A549 (cell line): ENCODE measurements around the gene RHBDL1. TPM values are rescaled to one million over a fixed set of nuclear protein-coding genes. Genes with fewer than 3 reads are reported as not detected.

Experiments used
- ATAC-seq, 2 experiments: fragments of 200-7000 bp in 1 of 2; fragments of >200 bp in 1 of 2; cut with Nextera tagmentation in 1 of 2; cut with Tn5 transposase in 1 of 2; 3 replicates each; pipeline versions ENCODE4 v1.8.0 to v1.9.1; 2018 to 2020; ENCODE audit warnings: mild to moderate bottlenecking in 1 of 2, moderate library complexity in 1 of 2
- CTCF ChIA-PET: fragments of 300-600 bp; sonication (Branson Sonifier 250); formaldehyde crosslinking; extraction: SDS; loops from one replicate; lab custom pipeline; 2021; ENCODE audit warnings: antibody characterized with exemption, inconsistent platforms; lab: Yijun Ruan, JAX
- POLR2A ChIA-PET: fragments of 350-600 bp; formaldehyde crosslinking; extraction: SDS; loops from one replicate; lab custom pipeline; 2021; ENCODE audit warnings: antibody characterized with exemption, inconsistent platforms; lab: Yijun Ruan, JAX
- DNase-seq, 2 experiments: peaks; one replicate each; pipeline versions ENCODE4 v3.0.0 to v3.0.0-alpha.2; 2011 to 2016; ENCODE audit warnings: low read depth in 1 of 2, low spot score in 1 of 2
- FAIRE-seq: peaks from 2 replicates; lab custom pipeline; 2011; peaks lifted over from hg19 to GRCh38; lab: Jason Lieb, UNC
- H3K27ac ChIP-seq, 2 experiments: fragments of >200 bp; sonication (Bioruptor Twin); formaldehyde crosslinking; 3 replicates each; pipeline ENCODE4 v1.5.1; 2016 to 2017
- H3K4me1 ChIP-seq: fragments of >200 bp; sonication (Bioruptor Twin); formaldehyde crosslinking; 3 replicates; pipeline ENCODE4 v1.6.1; 2016
- H3K4me2 ChIP-seq: fragments of >200 bp; sonication (Bioruptor Twin); formaldehyde crosslinking; 3 replicates; pipeline ENCODE4 v1.6.1; 2016
- H3K4me3 ChIP-seq: fragments of >200 bp; sonication (Bioruptor Twin); formaldehyde crosslinking; 3 replicates; pipeline ENCODE4 v1.5.1; 2016
- H3K9me3 ChIP-seq: fragments of >200 bp; sonication (Bioruptor Twin); formaldehyde crosslinking; 3 replicates; pipeline ENCODE4 v1.6.1; 2016
- CHD2 ChIP-seq: fragments of 150-350 bp; IDR thresholded peaks from 2 replicates; pipeline ENCODE4 v1.6.1; 2014; ENCODE audit warnings: low read length; ENCODE audit not compliant: partially characterized antibody
- CTCF ChIP-seq: fragments of >200 bp; sonication (Bioruptor Twin); formaldehyde crosslinking; IDR thresholded peaks from 3 replicates; pipeline ENCODE4 v1.5.1; 2016
- E2F6 ChIP-seq: IDR thresholded peaks from 2 replicates; pipeline ENCODE4 v1.6.1; 2012; ENCODE audit warnings: low read depth, borderline replicate concordance
- FOSL2 ChIP-seq, 2 experiments: fragments of 450-650 bp in 1 of 2; fragments of >200 bp in 1 of 2; sonication (Bioruptor Twin) in 1 of 2; formaldehyde crosslinking; IDR thresholded peaks; 2 replicates each; pipeline versions ENCODE4 v1.5.0 to v1.6.1; 2016 to 2020; ENCODE audit warnings: mild to moderate bottlenecking in 1 of 2, moderate library complexity in 1 of 2
- GATA3 ChIP-seq: IDR thresholded peaks from 2 replicates; pipeline ENCODE4 v1.6.1; 2012; ENCODE audit warnings: borderline replicate concordance
- HDAC2 ChIP-seq: fragments of 200-600 bp; sonication (generic); IDR thresholded peaks from 2 replicates; pipeline ENCODE4 v1.6.1; 2016
- HEYL ChIP-seq: fragments of 250-450 bp; sonication (Bioruptor Pico); IDR thresholded peaks from 2 replicates; pipeline ENCODE4 v1.8.0; 2021; ENCODE audit warnings: mild to moderate bottlenecking, moderate library complexity
- JUN ChIP-seq, 2 experiments: fragments of >200 bp; sonication (Bioruptor Twin); formaldehyde crosslinking; IDR thresholded peaks; 2 replicates in 1 of 2; 3 replicates in 1 of 2; pipeline ENCODE4 v1.6.1; 2016 to 2017
- KDM1A ChIP-seq: fragments of 200-600 bp; sonication (generic); IDR thresholded peaks from 2 replicates; pipeline ENCODE4 v1.6.1; 2016; ENCODE audit warnings: low read depth, mild to moderate bottlenecking
- KDM5A ChIP-seq: fragments of 200-600 bp; sonication (generic); IDR thresholded peaks from 2 replicates; pipeline ENCODE4 v1.6.1; 2016; ENCODE audit warnings: antibody characterized with exemption, mild to moderate bottlenecking
- MAX ChIP-seq: IDR thresholded peaks from 2 replicates; pipeline ENCODE4 v1.6.1; 2012
- MYC ChIP-seq: IDR thresholded peaks from 2 replicates; pipeline ENCODE4 v1.6.1; 2012; ENCODE audit warnings: mild to moderate bottlenecking, inconsistent platforms, low read length, improper control_type of control experiment, borderline replicate concordance
- NR3C1 ChIP-seq: fragments of >200 bp; sonication (Bioruptor Twin); formaldehyde crosslinking; IDR thresholded peaks from 3 replicates; pipeline ENCODE4 v1.6.1; 2017
- PBX3 ChIP-seq: IDR thresholded peaks from 2 replicates; pipeline ENCODE4 v1.6.1; 2012
- PHF8 ChIP-seq: fragments of 200-600 bp; sonication (generic); IDR thresholded peaks from 2 replicates; pipeline ENCODE4 v1.6.1; 2016; ENCODE audit warnings: low read depth, mild to moderate bottlenecking, antibody characterized with exemption, moderate library complexity, borderline replicate concordance
- REST ChIP-seq: fragments of 200-600 bp; sonication (generic); IDR thresholded peaks from 2 replicates; pipeline ENCODE4 v1.6.1; 2016; ENCODE audit warnings: antibody characterized with exemption, mild to moderate bottlenecking, moderate library complexity
- RNF2 ChIP-seq: fragments of 200-600 bp; sonication (generic); IDR thresholded peaks from 2 replicates; pipeline ENCODE4 v1.6.1; 2016; ENCODE audit warnings: low read depth, mild to moderate bottlenecking, antibody characterized with exemption, moderate library complexity, borderline replicate concordance
- whole genome bisulfite sequencing: methylation state at CpG from one replicate; pipeline ENCODE4 v1.1.6; 2017; ENCODE audit errors: missing lambda C conversion rate; 5-methylcytosine and 5-hydroxymethylcytosine counted together
- polyA plus RNA-seq, 4 experiments: library from polyadenylated mRNA; depleted of rRNA in 3 of 4; stranded (reverse); fragments of >200 nt; fragmentation: RNase III in 1 of 4; extraction: RNeasy Plus Mini Kit Qiagen cat#74134 plus additional on column Dnase treatment in 1 of 4; gene quantifications; 2 replicates in 3 of 4; 3 replicates in 1 of 4; pipeline ENCODE4 v1.2.3, GENCODE V29; 2011 to 2017

RHBDL1 gene
- polyA plus RNA-seq, 2 of the 4 experiments (the other 2 are of a cell fraction): 0.56 to 1.4 TPM

GRCh38 chr16:714558-715476, 39.3 kb downstream of the RHBDL1 start, which contains the start of gene METRN (continued):
- TF ChIP-seq CTCF (no peak), FOSL2 (IDR thresholded peaks at IDR 0.05) (no peak), FOSL2 (CRISPR knock-in tag; IDR thresholded peaks at IDR 0.05) (no peak), MAX (peak; percentile 80), CHD2 (no peak)

GRCh38 chr16:715477-716199, 40.2 kb downstream of the RHBDL1 start:
- CTCF ChIA-PET: interaction anchor here (0.7 to 25.1 kb wide), 17 partner anchors 8 to 434 kb away, joined by 3 to 656 read pairs (median 5); partner anchors contain the start of genes ANTKMT, CCDC78, CHTF18 and CIAO3
- Histone ChIP-seq H3K27ac (peak overlapping the region; percentile 80 to 99), H3K9me3 (no peaks in the 10 kb centered on the region), H3K4me2 (peak overlapping the region; percentile 94), H3K4me1 (peaks cover 79% of the 10 kb centered on the region), H3K4me3 (peak overlapping the region; percentile 64)
- ATAC-seq (peak in 1 of 2 experiments; percentile 23; a peak in 4 of 6 replicates), DNase-seq (peak in 1 of 2 experiments; percentile 61), FAIRE-seq (no peak)
- TF ChIP-seq MAX (peak; percentile 37; the same call in 1 of the 2 replicates), PBX3 (peak; percentile 29; the same call in 1 of the 2 replicates), RNF2 (0 out of 2 replicates have a peak, but pooled peaks have one; percentile 10), GATA3 (no peak), HDAC2 (no peak), NR3C1 (no peak), HEYL (CRISPR knock-in tag) (no peak), KDM1A (no peak), KDM5A (no peak), JUN (IDR thresholded peaks at IDR 0.05) (peak in 1 of 2 experiments; percentile 58; a peak in 2 of 5 replicates), PHF8 (0 out of 2 replicates have a peak, but pooled peaks have one; percentile 28), REST (no peak), MYC (peak; percentile 38; the same call in 1 of the 2 replicates), CTCF (peak; percentile 61), E2F6 (peak; percentile 70)
- POLR2A ChIA-PET: interaction anchor here (0.6 to 2.4 kb wide), 5 partner anchors 9 to 365 kb away, joined by 3 to 23 read pairs (median 6); partner anchors contain the start of genes CCDC78, CHTF18 and RPUSD1
- 0% methylated on average over 3 of the region's 74 CpGs for WGBS
